NCI-H524 (cell line): ENCODE measurements around the gene GALNT18.
A peak's percentile ranks its signal among the peaks of the same experiment; 100 is the strongest.

Experiments
- DNase-seq, 2 experiments: peaks; one replicate each; lab custom pipeline; 2025; lab: John Stamatoyannopoulos, UW

GALNT18 gene

DNA sequence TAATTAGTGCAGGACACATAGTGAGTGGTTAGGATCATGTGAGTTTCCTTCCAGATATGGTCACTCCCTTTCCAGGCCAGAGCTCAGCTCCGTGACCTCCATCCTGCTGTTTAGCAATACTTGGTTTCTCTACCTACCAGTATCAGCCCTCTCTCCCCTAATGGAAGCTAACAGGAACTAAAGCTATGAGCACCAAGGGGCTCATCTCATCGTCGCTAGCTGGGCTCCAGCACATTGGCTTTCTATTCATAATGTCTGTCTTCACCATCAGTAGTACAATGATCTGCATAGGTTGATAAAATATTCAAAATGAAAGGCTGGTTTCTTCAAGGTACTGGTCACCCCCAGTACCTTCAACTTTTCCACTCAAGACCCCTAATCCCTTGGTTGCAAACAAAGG, 2.4 kb upstream of the GALNT18 start:
- DNase-seq = no peak

DNA sequence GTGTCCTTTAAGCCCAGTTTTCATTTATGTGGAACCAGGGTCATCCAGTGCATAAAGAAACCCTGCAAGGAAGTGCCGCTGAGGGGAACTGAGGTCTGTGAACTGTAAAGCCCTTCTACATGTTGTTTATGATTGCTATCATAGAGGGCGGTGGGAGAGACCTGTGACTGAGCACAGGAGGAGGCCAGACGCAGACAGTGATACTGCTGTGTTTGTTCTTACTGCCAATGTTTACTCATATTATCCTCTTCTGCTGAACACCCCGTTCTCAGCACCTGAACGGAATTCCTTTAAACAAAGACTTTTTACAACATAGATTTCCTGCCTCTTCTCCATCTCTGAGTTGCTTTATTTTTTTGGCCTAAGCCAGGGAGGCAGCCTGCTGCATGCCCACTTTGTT, 967 bp upstream of the GALNT18 start:
- no peak for DNase-seq

DNA sequence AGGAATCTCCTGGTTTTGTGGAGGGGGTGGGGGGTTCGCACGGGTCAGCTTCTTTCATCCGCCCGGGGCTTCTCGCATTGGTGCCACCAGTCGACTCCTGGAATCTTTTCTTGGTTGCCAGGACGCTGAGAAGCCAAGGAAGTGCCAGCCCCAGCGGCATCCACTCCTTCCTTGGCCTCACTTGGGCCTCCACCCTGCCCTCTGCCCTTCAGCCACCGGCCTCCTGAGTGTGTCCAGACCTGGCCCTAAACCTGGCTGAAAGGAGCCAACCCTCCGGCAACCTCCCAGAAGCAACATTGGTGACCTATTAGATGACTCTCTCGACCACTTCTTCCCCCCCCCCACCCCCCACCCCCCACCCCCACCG, 518 bp upstream of the GALNT18 start:
- DNase-seq = peak in 1 of 2 experiments; percentile 30

DNA sequence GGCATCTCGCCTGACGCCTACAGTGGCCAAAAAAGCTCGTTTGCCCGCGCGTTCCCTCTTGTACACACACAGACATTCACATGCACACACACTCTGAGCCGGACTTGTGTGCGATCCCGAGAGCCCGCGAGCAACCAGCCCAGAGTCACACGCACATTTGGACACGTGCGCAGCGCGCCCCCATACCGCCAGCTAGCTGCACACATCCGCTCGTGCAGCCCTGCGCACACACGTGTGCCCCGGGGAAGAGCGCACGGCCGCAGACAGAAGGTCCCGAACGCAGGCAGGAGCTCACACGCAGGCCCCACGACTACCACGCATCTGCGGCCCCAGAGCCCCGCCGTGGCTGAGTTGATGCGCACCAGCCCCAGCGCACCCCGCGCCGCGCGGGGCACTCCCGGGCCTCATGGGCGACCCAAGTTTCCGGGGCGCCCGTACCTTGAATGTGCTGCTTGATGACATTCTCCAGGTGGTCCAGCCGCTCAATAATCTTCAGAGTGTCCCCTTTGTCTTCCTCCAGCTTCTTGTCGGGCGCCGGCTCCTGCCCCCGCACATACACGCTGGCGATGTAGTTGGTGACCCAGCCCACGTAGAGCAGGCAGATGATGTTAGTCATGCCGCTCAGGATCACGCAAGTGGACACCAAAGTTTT, 758 bp downstream of the GALNT18 start:
- DNase-seq = peak; percentile 23 to 66

DNA sequence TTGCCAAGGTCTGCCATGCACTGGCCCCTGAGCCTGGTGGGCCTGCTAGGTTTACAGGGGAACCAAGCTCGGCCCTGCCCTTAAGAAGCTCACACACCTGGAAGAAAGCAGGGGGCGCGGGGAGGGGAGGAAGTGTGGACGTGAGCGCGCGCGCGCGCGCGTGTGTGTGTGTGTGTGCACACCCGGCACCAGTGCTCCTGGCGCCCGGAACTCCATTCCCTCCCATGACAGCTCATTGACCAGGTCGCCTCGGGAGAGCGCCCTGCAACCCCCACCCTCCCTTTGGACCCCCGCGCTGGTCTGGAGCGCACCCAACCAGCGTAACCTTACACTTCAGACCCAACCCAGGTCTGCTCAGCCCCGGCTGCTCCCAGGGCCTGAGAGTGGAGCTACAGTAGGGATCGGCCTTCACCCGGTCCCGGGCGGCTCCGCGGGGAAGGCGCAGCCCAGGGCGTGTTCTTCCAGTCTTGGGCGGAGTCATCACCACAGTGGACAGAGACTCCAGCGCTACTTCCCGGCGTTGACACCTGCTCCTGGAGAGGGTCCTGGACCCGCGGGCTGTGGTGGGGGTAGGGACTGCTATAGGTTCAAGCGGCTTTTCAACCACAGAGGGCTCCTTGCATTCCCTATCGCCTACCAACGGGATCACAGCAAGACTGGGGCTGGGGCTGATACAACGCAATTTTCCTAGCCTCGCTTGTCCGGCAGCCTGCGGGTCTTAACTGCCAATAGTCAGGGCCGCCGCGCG, 1.5 kb downstream of the GALNT18 start:
- DNase-seq = peak; percentile 47 to 66

DNA sequence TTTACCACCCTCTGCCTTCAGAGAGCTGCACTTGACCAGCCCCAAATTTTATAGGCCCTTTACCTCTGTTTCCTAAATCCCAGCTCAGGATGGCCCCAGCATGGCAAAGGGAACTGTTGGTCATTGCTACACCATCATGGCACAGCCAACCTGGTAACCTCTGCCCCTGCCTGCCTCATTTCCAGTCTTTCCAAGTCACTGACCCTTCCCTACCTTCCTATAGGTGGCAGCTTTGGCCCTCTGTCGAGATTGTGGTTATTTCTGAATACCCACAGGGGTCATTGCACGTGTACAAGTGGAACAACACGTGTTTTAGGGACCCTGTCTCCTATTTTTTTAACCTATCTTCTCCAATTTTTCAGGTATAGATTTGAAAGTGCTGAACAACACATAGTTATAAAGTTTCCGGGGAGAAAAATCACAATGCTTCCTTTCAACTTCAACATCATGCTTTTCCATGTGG, 2.8 kb downstream of the GALNT18 start:
- peak in 1 of 2 experiments; percentile 30 for DNase-seq

DNA sequence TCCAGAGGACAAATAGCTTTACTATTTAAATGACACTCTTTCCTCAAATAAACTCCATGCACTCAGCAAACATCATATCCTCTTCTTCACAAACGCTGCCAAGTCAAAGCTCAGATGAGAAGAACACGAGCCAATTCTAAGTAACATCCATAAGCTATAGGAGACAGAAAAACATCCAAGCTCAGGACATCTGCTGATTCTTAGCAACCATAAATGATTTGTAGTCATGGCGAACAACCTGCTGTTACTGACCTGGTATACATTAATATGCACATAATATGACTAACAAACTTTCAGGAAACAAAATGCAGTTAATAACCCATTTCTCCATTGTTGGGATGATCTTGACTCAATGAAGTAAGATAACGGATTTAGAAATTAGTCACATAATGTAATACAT, 6.7 kb downstream of the GALNT18 start:
- no peak for DNase-seq

DNA sequence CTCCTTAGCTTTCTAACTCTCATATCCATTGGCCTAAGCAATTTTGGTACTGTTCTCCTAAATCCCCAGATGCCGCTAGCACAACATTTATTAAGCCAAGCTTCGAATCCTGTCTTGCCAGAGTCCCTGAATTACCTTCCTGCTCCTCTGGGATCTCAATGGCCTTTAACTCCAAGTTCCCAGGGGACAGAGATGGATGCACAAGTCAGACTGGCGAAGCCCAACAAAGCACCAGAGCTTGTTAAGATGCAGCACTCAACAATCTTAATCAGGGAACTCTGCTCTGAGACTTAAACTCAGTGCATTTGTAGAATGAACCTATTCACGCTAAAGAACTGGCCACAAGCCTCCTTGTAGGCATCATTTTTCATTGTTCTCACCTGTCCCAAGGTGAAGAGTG, 9.4 kb downstream of the GALNT18 start:
- DNase-seq = no peak

DNA sequence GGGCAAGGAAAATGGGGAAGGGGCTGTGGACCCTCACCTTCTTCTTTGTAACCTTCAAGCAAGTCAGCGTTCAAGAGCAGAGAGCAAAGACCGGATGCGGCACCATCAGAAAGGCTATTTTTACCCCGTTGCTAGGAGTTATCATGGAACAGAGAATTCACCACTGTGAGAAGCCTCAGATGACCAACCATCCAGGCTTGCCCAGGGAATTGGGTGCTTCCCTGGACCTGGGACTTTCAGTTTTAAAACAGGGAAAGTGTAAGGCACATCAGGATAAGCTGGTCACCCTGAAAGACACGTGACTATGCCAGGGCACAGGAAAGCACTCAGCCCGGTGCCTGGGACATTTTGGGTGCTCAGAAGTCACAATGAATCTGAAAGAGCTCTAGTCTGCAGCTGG, 10.4 kb downstream of the GALNT18 start:
- no peak for DNase-seq

DNA sequence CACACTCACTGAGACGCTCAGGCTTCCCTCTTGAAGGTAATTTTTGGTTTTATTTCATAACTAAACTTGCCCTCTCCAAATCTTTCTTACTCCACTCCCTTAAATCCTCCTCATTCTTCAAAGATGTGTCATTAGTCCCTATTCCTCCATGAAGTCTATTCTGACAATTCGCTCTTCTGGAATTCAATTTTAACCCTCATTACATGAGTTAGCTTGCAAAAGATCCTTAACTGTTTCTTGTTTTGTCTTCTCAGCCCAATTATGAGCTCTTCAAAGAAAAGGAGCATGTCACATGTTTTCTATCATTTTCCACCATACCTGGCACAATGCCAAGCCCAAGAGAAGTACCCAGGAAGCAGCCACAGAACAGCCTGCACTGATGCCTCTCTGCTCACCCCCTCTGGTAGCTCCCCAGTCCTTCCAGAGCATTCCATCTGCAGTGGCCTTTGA, 13.0 kb downstream of the GALNT18 start:
- no peak for DNase-seq

DNA sequence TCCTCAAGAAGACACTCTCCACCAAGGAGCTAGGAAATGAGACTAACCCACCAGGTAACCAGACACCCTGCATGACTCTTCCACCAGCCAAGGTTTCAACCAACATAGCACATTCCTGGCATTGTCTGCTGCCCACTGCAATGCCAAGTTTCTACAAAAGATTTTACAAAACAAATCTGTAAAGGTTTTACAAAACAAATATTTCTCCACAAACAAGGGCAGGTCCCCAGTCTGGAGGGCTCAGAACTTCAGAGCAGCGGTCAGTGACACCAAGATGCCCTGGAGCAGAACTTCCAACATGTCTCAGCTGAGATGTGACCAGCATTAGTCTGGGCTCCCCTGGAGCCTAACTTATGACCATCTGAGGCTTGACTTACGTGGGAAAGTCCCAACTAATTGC, 14.0 kb downstream of the GALNT18 start:
- no peak for DNase-seq

DNA sequence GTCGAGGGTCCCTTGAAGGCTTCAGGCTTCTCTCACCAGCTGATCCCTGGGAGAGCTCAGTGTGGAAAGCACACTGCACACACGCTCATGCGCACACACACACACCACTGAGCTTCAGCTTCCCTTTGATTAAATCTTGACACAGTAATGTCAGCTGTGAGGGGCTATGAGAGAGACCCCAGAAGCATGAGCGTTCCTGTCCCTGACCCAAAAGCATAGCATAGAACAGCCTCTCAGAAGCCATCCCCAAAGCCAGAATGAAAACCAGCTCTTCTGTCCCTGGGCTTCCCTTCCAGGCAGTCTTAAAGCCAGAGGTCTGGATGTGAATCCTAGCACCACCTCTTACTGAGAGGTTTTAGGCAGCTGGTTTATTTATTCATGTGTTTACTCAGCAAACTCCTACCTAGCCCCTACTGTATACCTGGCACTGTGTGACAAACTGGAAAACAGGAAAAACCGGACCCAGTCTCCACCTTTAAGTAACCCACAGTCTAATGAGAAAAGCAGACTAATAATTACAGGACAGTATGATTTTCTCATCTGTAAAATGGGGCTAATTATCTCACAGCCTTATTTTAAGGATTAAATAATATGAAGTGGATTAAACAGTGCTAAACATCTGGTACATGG, 15.9 kb downstream of the GALNT18 start:
- no peak for DNase-seq

DNA sequence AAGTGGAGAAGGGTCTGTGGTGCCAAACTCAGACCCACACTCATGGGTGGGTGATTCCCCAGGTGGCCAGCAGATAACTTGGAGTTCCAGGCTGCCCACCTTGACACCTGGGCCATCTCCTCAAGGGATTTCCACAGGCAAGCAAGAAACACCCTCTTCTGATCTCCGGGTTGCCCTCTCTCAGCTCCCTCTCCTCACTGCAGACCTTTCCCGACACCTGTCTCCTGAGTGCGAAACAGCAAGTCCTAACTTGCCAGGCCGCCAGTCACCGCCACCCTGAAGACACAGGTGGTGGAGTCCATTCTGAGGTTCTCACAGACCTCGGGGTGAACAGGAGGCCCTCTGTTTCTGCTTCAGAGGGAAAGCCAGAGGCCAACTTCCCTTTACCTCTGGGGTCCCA, 16.6 kb downstream of the GALNT18 start:
- DNase-seq = no peak

DNA sequence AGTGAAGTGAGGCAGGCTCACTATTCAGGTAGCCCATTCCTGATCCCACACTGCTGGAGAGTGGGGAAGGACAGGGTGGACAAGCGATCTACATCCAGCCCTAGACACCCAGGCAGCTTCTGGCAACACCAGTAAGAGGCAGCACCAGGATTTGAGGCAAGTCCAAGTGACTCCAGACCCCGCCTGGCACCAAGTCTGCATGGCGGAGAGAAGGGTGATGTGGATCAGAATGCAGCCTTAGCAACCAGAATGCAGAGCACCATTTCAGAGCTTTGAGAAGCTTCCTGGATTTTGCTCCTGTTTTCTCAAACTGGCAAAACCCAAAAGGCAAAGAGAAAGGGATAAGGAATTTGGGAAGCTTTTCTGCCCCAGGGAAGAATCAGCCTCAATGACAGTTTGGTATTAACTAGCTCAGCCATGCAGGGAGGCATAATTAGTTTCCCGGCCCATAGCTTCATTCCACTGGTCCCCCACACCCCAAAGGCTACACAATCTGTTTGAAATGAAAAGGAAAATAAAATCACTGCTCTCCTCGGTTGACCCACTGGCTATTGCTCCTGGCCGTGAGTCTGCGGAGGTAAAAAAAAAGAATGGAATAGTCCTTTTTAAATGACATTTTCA, 17.3 kb downstream of the GALNT18 start:
- DNase-seq = no peak

DNA sequence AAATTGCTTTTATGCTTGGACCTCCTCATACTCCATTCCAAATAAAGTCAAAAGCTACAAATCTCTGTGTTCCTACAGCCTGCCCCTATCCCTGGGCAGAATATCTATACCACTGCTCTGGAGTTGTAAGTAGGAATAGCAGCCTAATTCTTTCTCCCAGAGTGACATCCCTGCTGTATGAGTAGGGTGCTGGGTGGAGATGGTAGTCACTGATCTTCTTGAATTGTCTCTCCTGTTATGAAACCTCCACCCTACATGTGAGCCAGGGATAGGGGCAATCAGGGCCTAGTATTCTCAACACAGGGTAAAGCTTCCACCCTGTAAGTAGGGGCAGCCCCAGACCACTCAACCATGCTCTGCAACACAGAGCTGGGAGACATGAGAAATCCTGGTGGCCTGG, 19.8 kb downstream of the GALNT18 start:
- DNase-seq = no peak

DNA sequence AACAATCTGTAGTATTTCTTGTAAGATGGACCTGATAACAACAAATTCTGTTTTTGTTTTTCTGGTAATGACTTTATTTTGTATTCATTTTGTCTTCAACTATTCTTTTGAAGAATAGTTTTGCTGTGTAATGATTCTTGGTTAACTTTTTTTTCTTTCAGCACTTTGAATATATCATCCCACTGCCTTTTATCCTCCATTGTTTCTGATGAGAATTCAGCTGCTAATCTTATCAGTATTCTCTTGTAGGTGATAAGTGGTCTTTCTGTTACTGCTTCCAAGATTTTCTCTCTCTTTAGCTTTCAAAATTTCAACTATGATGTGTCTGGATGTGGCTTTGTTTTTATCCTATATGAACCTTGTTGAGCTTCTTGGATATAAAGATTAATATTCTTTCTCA, 21.5 kb downstream of the GALNT18 start:
- DNase-seq = no peak

DNA sequence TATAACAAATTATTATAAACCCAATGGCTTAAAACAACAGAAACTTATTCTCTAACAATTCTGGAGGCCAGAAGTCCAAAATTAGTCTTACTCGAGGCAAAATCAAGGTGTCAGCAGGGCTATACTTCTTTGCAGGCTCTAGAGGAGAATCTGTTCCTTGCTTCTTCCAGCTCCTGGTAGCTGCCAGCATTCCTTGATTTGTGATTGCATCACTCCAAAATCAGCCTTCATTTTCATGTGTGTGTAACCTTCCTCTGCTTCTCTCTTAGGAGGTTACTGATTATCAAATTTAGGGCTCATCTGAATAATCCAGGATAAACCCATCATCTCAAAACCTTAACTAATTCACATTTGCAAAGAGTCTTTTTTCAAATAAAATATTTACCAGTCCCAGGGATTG, 23.6 kb downstream of the GALNT18 start:
- DNase-seq = no peak

DNA sequence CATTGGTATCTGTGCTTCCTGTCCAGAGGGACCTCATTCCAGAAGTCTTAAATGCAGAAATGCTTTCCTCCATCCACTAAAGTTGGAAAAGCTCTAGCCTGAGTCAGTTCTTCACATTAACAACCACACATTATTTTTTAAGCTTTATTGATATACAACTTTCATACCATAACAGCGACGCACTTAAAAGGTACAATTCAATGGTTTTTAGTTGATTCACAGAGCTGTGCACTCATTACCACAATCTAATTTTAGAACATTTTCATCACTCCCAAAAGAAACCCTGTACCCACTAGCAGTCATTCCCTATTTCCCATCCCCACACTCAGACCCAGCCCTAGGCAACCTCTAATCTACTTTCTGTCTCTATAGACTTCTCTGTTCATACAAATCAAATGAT, 27.6 kb downstream of the GALNT18 start:
- DNase-seq = no peak

DNA sequence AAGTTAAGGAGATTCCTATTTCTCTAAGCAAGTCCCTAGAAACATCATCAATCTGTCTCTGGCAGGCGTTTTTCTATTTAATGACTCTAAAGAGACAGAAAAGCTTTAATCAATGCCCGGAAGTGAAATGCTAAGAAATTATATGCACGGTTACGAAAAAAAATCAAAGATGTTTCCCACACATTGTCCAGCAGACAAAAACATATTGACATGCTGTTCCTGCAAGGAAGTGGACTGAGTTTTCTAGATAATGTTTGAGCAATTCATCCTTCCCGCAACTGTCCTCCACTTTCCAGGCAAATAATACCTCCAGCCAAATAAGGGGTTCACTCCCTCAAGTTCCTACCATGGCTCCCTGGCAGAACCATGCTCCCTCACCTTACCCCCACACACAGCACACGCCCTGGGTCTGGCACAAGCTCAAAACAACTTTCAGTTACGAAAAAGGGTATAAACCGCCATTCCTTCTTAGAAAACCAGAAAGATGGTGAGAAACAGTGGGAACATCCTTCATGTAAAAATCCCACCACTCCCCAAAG, 29.6 kb downstream of the GALNT18 start:
- DNase-seq = no peak

DNA sequence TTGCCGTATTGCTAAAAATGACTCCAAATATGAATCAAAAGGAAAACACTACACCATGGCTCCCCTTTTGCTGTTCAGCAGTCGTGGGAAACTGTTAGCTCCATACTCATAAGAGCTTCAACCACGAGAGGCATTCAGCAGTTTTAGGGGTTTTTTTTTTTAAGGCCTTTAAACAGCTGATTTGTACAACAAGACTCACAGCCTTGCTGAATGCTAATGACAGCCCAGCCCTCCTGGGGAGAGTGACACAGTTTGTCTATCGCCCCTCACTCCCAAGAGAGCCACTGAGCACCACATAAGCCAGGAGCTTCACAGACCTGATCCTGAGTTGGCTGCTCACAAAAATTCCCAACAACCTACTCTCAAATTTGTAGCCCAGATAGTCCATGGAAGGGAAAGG, 32.4 kb downstream of the GALNT18 start:
- no peak for DNase-seq

DNA sequence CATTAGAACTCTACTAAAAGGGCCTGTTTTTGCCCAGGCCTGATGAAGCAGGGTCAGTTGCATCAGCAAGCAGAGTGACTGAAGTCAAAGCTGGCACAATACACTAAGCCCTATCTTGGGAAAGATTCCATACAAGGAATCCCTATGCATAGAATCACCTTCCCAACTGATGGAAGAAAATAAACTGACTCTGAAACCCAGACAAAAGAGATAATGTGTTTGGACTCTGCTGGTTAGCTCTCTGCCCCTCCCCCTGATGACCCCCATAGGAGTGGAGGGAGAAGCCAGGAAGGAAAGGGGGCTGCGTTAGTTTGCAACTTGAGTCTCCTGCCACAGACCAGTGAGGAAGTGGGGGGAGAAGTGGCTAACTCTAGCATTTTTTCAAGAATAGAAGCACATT, 32.9 kb downstream of the GALNT18 start:
- DNase-seq = no peak

DNA sequence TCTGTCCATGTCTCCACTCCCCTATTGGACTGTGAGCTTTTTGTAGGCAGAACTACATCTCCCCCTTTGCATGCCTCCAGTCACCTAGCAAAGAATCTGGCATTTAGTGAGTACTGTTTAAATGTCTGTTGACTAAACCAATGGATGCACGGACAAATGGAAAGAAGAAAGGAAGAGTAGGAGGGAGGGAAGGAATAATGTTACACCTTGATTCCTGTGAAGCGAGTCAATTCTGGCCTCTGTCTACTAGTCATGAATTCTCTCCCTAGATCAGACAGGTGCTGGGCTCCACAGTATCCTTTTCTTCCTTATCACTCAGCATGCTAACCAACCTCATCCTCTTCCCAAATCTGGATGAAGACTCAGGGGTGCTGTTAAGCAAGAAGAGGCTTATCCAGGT, 33.6 kb downstream of the GALNT18 start:
- no peak for DNase-seq

DNA sequence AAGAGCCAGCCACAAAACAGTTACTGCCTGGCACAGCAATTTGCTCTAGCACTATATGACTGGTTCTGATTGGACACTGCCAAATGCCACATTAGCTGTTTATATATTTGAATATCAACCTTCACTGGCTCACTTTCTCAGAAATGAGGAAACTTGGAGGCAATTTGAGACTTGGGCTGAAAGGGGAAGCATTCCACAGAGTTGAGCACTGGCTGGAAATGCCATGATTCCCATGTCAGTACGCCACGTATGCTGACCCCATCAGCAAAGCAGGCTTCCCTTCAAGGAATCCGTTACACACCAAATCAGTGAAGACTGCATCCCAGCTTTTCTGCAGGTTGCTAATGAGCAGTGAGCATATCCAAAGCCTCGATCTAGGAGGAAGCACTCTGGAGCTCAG, 34.7 kb downstream of the GALNT18 start:
- no peak for DNase-seq
